GM12878 (cell line): ENCODE data around the gene OSBPL2.

ENCODE experiments used
- EGR1 ChIP-seq, 2 experiments: IDR thresholded peaks; 1 replicate in 1 of 2; 2 replicates in 1 of 2; pipeline ENCODE4 v1.6.1; 2011 to 2012; ENCODE audit warnings: low read depth in 2 of 2, low read length in 2 of 2, borderline replicate concordance in 1 of 2, mild to moderate bottlenecking in 1 of 2, moderate library complexity in 1 of 2
- EZH2 ChIP-seq: IDR thresholded peaks from 2 replicates; pipeline ENCODE4 v1.6.1; 2012; ENCODE audit warnings: low read depth, mild to moderate bottlenecking, control low read depth, inconsistent platforms, low read length, borderline replicate concordance; ENCODE audit not compliant: control insufficient read depth

DNA sequence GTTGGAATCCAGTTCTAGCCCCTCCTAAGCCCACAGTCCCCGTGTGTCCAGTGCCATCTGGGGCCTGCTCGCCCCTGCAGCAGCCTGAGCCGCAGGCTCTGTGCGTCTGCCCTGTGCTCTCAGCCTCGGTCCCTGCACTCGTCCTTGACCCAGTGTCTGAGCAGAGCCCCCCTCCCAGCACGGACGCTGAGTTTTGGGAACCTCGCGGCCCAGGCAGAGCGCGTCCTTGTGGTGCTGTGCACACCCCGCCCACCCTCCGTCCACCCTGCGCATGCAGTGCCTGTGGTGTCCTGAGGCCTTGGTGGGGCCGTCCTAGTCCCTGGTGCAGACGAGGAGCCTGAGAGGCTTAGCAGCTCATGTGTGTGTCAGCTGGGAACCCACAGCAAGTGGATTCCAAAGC is 31.6 kb downstream of the OSBPL2 start:
- TF ChIP-seq EZH2 (no peak), EGR1 (IDR thresholded peaks at IDR 0.05; ENCODE audit: borderline replicate concordance in 1 of 2, low read depth in 2 of 2, low read length in 2 of 2) (no peak)
